GM12891 (cell line): ENCODE results near the gene RPEL1. TPM values are rescaled to one million over a fixed set of nuclear protein-coding genes. Genes with fewer than 3 reads are reported as not detected.
"Not testable (repeated sequence)": the region's sequence is repeated elsewhere in the genome, so short reads cannot be mapped to it uniquely, and the experiment has no call there.

Source experiments
- DNase-seq: peaks from one replicate; pipeline ENCODE4 v3.0.0; 2011; ENCODE audit warnings: low spot score; ENCODE audit not compliant: insufficient read length
- FAIRE-seq: peaks from 2 replicates; lab custom pipeline; 2011; peaks lifted over from hg19 to GRCh38; lab: Jason Lieb, UNC
- PAX5 ChIP-seq: IDR thresholded peaks from 2 replicates; pipeline ENCODE4 v1.6.1; 2011; ENCODE audit warnings: low read length, moderate library complexity, mild to moderate bottlenecking; ENCODE audit not compliant: insufficient read depth, severe bottlenecking
- POLR2A ChIP-seq: IDR thresholded peaks from 2 replicates; pipeline ENCODE4 v1.6.1; 2011; ENCODE audit warnings: low read depth, low read length, control low read depth
- POLR2AphosphoS5 ChIP-seq: IDR thresholded peaks from 2 replicates; pipeline ENCODE4 v1.6.1; 2011; ENCODE audit warnings: low read depth, low read length, control low read depth
- POU2F2 ChIP-seq: IDR thresholded peaks from 2 replicates; pipeline ENCODE4 v1.6.1; 2011; ENCODE audit warnings: low read depth, mild to moderate bottlenecking, control low read depth, low read length, moderate library complexity
- SPI1 ChIP-seq: IDR thresholded peaks from 2 replicates; pipeline ENCODE4 v1.6.1; 2011; ENCODE audit warnings: low read depth, low read length, control low read depth
- TAF1 ChIP-seq: IDR thresholded peaks from 2 replicates; pipeline ENCODE4 v1.6.1; 2011; ENCODE audit warnings: low read depth, low read length, control low read depth
- polyA plus RNA-seq: library from polyadenylated mRNA; unstranded; fragments of >200 nt; gene quantifications from one replicate; pipeline ENCODE4 v1.2.1, GENCODE V29; 2012; ENCODE audit warnings: low read depth, missing spikeins, inconsistent platforms; ENCODE audit not compliant: missing spikeins

RPEL1 gene
- 0.04 TPM for polyA plus RNA-seq

- not testable (repeated sequence) for DNase-seq, FAIRE-seq
These were observed at the start of gene RPEL1 for GRCh38 chr10:103245587-103245986. TSS of gene RPEL1 (plus strand) at chr10:103245887. CDS start at chr10:103245997, 110 bp downstream.

- no peak for FAIRE-seq
- TF ChIP-seq POLR2A (no peak), SPI1 (no peak), POLR2AphosphoS5 (no peak), TAF1 (no peak), PAX5 (no peak), POU2F2 (no peak)
- DNase-seq, result no peak
These were observed 49.2 kb upstream of the RPEL1 start for GRCh38 chr10:103196516-103196915.

GRCh38 chr10:103197174-103197573 is 48.5 kb upstream of the RPEL1 start:
- no peak for TF ChIP-seq POU2F2
- no peak for TF ChIP-seq SPI1
- TF ChIP-seq PAX5, result no peak
- no peak for TF ChIP-seq POLR2AphosphoS5
- no peak for TF ChIP-seq POLR2A
- TF ChIP-seq TAF1, result no peak
- FAIRE-seq, result no peak
- no peak for DNase-seq

GRCh38 chr10:103197903-103198302 is 47.8 kb upstream of the RPEL1 start:
- no peak for TF ChIP-seq POU2F2
- no peak for TF ChIP-seq SPI1
- TF ChIP-seq POLR2AphosphoS5, result no peak
- FAIRE-seq (no peak), DNase-seq (no peak)

- TF ChIP-seq POU2F2, result no peak
- no peak for TF ChIP-seq POLR2AphosphoS5
- no peak for TF ChIP-seq POLR2A
- no peak for TF ChIP-seq PAX5
- TF ChIP-seq TAF1, result no peak
- no peak for TF ChIP-seq SPI1
- FAIRE-seq, result no peak
These were observed 47.0 kb upstream of the RPEL1 start for GRCh38 chr10:103198648-103199047.

GRCh38 chr10:103199488-103199887 is 46.2 kb upstream of the RPEL1 start:
- DNase-seq (no peak), FAIRE-seq (no peak)
- no peak for TF ChIP-seq POLR2AphosphoS5
- no peak for TF ChIP-seq PAX5
- TF ChIP-seq POLR2A, result no peak
- no peak for TF ChIP-seq TAF1

More at GRCh38 chr10:103198648-103199047, 47.0 kb upstream of the RPEL1 start:
- no peak for DNase-seq

- DNase-seq, result no peak
- FAIRE-seq, result no peak
- TF ChIP-seq SPI1, result no peak
- no peak for TF ChIP-seq PAX5
- no peak for TF ChIP-seq TAF1
- no peak for TF ChIP-seq POLR2AphosphoS5
- no peak for TF ChIP-seq POLR2A
- no peak for TF ChIP-seq POU2F2
These were observed 43.4 kb upstream of the RPEL1 start for GRCh38 chr10:103202319-103202718.

- FAIRE-seq (no peak), DNase-seq (no peak)
- TF ChIP-seq POLR2AphosphoS5 (no peak), PAX5 (no peak)
These were observed 42.2 kb upstream of the RPEL1 start for GRCh38 chr10:103203466-103203865.

- TF ChIP-seq TAF1, result no peak
- TF ChIP-seq POLR2A, result no peak
- TF ChIP-seq POLR2AphosphoS5, result no peak
- no peak for DNase-seq
- FAIRE-seq, result no peak
These were observed 41.1 kb upstream of the RPEL1 start for GRCh38 chr10:103204353-103205255.

GRCh38 chr10:103205401-103205800 is 40.3 kb upstream of the RPEL1 start:
- not testable (repeated sequence) for DNase-seq, FAIRE-seq

GRCh38 chr10:103206715-103207114 is 39.0 kb upstream of the RPEL1 start:
- DNase-seq, FAIRE-seq: not testable (repeated sequence)

- no peak for DNase-seq
- no peak for TF ChIP-seq POLR2AphosphoS5
- no peak for TF ChIP-seq POU2F2
- no peak for TF ChIP-seq POLR2A
- no peak for TF ChIP-seq SPI1
- no peak for TF ChIP-seq TAF1
- no peak for TF ChIP-seq PAX5
- FAIRE-seq, result no peak
These were observed 38.5 kb upstream of the RPEL1 start for GRCh38 chr10:103207141-103207540.

- FAIRE-seq, DNase-seq: not testable (repeated sequence)
These were observed 38.0 kb upstream of the RPEL1 start for GRCh38 chr10:103207643-103208042.

GRCh38 chr10:103210262-103210661 is 35.4 kb upstream of the RPEL1 start:
- not testable (repeated sequence) for FAIRE-seq, DNase-seq
